Psoas muscle (tissue), 8 donors: ENCODE results near the gene GMEB2. TPM values are rescaled to one million over a fixed set of nuclear protein-coding genes. Genes with fewer than 3 reads are reported as not detected.
"Not testable (repeated sequence)": the region's sequence is repeated elsewhere in the genome, so short reads cannot be mapped to it uniquely, and the experiment has no call there.

Experiments
- ATAC-seq, 4 donors: fragments of 200-7000 bp; cut with Tn5 transposase; one replicate each; pipeline ENCODE4 v1.9.1; 2020; ENCODE audit warnings: moderate library complexity in 3 of 4, mild to moderate bottlenecking in 2 of 4
- DNase-seq, 2 donors: peaks; one replicate each; pipeline ENCODE4 v3.0.0-alpha.2; 2020
- H3K27ac ChIP-seq: fragments of 200-600 bp; one replicate; pipeline ENCODE4 v1.8.0; 2022
- H3K27me3 ChIP-seq, 3 donors: fragments of 200-600 bp in 1 of 3; one replicate each; pipeline versions ENCODE4 v1.6.1 to v1.8.0; 2013 to 2022; ENCODE audit warnings: low read length in 2 of 3, mild to moderate bottlenecking in 2 of 3, moderate library complexity in 1 of 3; ENCODE audit not compliant: insufficient read depth in 3 of 3
- H3K36me3 ChIP-seq, 2 donors: fragments of 200-600 bp in 1 of 2; one replicate each; pipeline versions ENCODE4 v1.6.1 to v1.8.0; 2013 to 2022; ENCODE audit warnings: low read depth in 1 of 2, mild to moderate bottlenecking in 1 of 2, moderate library complexity in 1 of 2; ENCODE audit not compliant: insufficient read depth in 1 of 2
- H3K4me1 ChIP-seq: fragments of 200-600 bp; one replicate; pipeline ENCODE4 v1.8.0; 2022
- H3K4me3 ChIP-seq: fragments of 200-600 bp; one replicate; pipeline ENCODE4 v1.8.0; 2022; ENCODE audit warnings: mild to moderate bottlenecking
- H3K9me3 ChIP-seq: fragments of 200-600 bp; one replicate; pipeline ENCODE4 v1.8.0; 2022
- CTCF ChIP-seq: fragments of 200-600 bp; IDR thresholded peaks from one replicate; pipeline ENCODE4 v1.8.0; 2022; ENCODE audit warnings: antibody characterized with exemption
- WGBS, 3 donors: extraction: QIAGEN DNeasy Blood & Tissue Kit; methylation state at CpG; one replicate each; pipeline versions ENCODE4 v1.1.6 to v1.1.7; 2013; 5-methylcytosine and 5-hydroxymethylcytosine counted together
- intact Hi-C, 2 donors: fragments of 100-400 bp; cut with DNase I; formaldehyde crosslinking; loops; one replicate each; pipeline versions ENCODE4 v1.11.0 to v1.14.2; 2022
- polyA plus RNA-seq, 3 donors: library from polyadenylated mRNA; stranded (reverse); fragments of 200-250 nt; gene quantifications; one replicate each; pipeline ENCODE4 v1.2.3, GENCODE V29; 2013
- total RNA-seq, 4 donors: library from RNA; stranded (reverse); fragmentation: NEBNext Ultra II Directional in 2 of 4; extraction: Animal tissue kit (Norgen Biotek cat#: 25700) in 2 of 4; gene quantifications; one replicate each; pipeline versions ENCODE4 v1.2.1 to v1.2.4, GENCODE V29; 2021 to 2023
- donor health status: healthy with polysubstance abuse.
- donor health status: DM: no; HTN: no; CAD: no; lungs with moderate emphysema.
- donor health status: Bipolar disorder and iron deficiency.
- donor health status: healthy.
- donor health status: DM: yes; HTN: yes; CAD: no.
- donor health status: DM: no; HTN: no; CAD: no.
- donor health status: DM: no; HTN: no; CAD: no.
- donor health status: DM: yes; HTN: yes; CAD: no.

Gene GMEB2
- total and polyA plus RNA-seq, 7 donors = 5.4 to 10.1 (median 8.5) TPM

DNA sequence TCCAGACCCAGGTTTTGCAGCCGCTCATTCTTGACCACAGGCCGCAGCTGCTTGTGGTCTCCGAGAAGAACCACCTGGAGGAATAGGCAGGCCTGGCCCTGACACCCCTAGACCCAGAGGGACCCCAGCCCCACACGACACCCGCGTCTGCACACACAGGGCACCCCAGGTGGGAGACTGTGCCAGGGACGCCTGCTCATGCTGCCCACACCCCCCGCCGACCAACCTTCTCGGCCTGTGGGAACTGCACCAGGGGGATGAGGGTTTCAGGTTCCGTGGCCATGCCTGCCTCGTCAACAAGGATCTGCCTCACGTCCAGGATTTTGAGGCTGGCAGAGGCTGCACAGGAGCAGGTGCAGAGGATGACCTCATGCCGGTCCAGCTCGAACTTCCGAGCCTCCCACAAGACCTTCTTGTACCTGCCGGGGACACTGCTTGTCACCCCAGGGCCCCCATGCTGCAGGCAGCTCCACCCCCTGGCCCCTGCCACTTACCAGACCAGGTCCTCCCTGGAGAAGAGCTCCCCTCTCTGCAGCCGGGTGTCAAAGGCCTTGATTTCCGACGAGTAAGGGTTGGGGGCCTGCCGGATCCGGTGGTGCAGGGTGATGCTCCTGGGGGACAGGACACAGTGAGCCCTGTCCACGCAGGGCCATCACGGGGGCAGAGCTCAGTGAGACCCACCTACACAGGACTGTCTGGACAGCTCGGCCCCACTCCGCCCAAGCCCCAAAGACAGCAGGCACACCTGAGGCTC, 65.9 kb downstream of the GMEB2 start:
- Histone ChIP-seq H3K4me3 (no peak overlapping the region), H3K36me3 (peaks cover 0 to 18% of the 10 kb centered on the region in 2 donors), H3K27ac (no peak overlapping the region), H3K9me3 (no peaks in the 10 kb centered on the region), H3K27me3 (peaks cover 0 to 4% (median 0%) of the 10 kb centered on the region in 3 donors), H3K4me1 (no peaks in the 10 kb centered on the region)
- ATAC-seq (no peak), DNase-seq (no peak)
- intact Hi-C loops = no loop called here
- no peak for TF ChIP-seq CTCF
- 77 to 83% (median 82%) methylated on average over 26 of the region's 26 CpGs for WGBS, 3 donors

DNA sequence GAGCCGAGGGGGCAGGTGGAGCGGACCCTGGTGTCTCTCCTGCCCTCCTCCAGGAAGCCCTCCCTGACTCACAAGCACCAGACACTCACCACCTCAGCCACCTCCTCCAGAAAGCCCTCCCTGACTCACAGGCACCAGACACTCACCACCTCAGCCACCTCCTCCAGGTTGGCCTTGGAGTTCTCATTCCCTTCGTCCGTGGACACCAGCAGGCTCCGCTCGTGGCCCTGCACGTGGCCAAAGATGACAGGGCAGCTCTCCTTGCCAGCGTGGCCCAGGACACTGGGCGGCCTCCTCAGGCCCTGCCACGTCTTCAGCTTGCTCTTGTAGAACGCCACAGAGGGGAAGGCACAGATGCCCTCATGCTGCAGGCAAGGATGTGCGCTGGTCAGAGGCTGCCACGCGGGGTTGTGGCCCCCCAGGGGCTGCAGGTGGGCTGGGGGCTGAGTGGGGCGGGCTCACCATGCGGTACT, 66.5 kb downstream of the GMEB2 start:
- no peak for DNase-seq
- intact Hi-C loops = no loop called here
- Histone ChIP-seq H3K27me3 (peaks cover 0 to 5% (median 0%) of the 10 kb centered on the region in 3 donors), H3K27ac (no peak overlapping the region), H3K4me1 (no peaks in the 10 kb centered on the region), H3K4me3 (no peak overlapping the region), H3K36me3 (peaks cover 0 to 18% of the 10 kb centered on the region in 2 donors), H3K9me3 (no peaks in the 10 kb centered on the region)
- ATAC-seq = no peak
- WGBS, 3 donors = 92 to 94% (median 93%) methylated on average over 15 to 16 of the region's 16 CpGs
- no peak for TF ChIP-seq CTCF

DNA sequence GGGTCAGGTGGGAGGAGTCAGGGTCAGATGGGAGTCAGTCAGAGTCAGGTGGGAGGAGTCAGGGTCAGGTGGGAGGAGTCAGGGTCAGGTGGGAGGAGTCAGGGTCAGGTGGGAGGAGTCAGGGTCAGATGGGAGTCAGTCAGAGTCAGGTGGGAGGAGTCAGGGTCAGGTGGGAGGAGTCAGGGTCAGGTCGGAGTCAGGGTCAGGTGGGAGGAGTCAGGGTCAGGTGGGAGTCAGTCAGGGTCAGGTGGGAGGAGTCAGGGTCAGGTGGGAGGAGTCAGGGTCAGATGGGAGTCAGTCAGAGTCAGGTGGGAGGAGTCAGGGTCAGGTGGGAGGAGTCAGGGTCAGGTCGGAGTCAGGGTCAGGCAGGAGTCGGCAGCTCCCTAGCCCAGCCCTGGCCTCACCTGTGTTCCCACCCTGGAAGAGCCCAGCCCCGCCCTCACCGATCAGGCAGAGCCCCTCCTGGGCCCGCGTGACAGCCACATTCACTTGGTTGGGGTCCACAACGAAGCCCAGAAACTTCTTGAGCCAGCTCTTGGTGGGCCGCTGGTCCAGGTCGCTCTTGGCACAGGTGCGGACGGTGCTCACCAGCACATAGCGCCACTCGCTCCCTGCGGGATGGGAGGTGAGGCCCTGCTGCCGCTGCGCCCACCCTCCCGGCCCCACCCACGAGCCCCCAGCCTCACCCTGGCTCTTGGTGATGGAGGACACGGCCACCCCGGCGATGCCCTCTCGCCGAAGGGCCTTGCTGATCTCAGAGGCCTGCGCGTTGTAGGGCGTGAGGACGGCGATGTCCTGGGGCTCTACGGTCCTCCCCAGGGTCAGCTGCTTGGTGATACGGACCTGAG, 67.2 kb downstream of the GMEB2 start:
- H3K4me1 ChIP-seq, DNase-seq, H3K27ac ChIP-seq, H3K9me3 ChIP-seq, H3K4me3 ChIP-seq, intact Hi-C loops, ATAC-seq: not testable (repeated sequence)
- WGBS, 3 donors = 92 to 95% (median 95%) methylated on average over 29 to 30 of the region's 31 CpGs
- Histone ChIP-seq H3K27me3 (peaks cover 0 to 12% (median 0%) of the 10 kb centered on the region in 3 donors), H3K36me3 (peaks cover 0 to 14% of the 10 kb centered on the region in 2 donors)

DNA sequence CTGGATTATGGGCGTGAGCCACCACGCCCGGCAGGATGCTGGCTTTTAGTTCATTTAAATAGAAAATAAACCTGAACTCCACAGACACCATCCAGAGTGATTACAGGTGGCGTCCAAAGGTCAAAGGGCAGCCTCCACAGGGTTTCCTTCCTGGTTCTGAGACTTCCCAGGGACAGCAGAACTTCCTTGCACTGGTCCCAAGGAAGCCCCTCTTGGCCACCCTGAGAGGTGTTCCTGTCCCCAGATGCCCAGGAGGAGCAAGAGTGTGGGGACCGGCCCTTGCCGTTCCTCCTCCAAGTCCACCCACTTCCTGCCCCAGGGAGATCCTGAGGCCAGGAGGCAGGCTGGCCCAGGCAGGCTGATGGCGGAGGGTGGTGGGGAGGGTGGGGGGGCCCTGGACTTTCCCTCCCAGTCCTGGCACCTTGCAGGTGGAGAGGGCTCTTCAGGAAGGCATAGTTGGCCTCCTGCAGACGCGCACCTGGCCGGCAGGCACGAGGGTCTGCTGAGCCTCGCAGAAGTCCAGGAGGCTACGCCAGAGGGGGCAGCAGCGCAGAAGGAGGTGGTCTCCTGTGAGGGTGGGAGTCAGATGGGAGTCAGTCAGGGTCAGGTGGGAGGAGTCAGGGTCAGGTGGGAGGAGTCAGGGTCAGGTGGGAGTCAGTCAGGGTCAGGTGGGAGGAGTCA, 68.0 kb downstream of the GMEB2 start:
- H3K36me3 ChIP-seq = peaks cover 0 to 14% of the 10 kb centered on the region in 2 donors
- WGBS, 3 donors = 94 to 95% (median 94%) methylated on average over 10 to 14 of the region's 14 CpGs
- intact Hi-C loops = no loop called here

More for the DNA sequence above, 68.0 kb downstream of the GMEB2 start:
- Histone ChIP-seq H3K4me3 (no peak overlapping the region), H3K4me1 (no peaks in the 10 kb centered on the region), H3K9me3 (no peaks in the 10 kb centered on the region), H3K27me3 (peaks cover 0 to 19% (median 0%) of the 10 kb centered on the region in 3 donors), H3K27ac (no peak overlapping the region)
- no peak for TF ChIP-seq CTCF
- no peak for DNase-seq
- no peak for ATAC-seq
